Panc1 (cell line): ENCODE results near the gene FAM8A1.

ENCODE experiments used
- CTCF ChIP-seq: fragments of 450-650 bp; IDR thresholded peaks from 2 replicates; pipeline ENCODE4 v1.5.1; 2017; ENCODE audit warnings: mild to moderate bottlenecking
- POLR2AphosphoS5 ChIP-seq: IDR thresholded peaks from 2 replicates; pipeline ENCODE4 v1.6.1; 2012; ENCODE audit warnings: mild to moderate bottlenecking, low read depth, low read length, moderate library complexity
- REST ChIP-seq, 2 experiments: IDR thresholded peaks; 2 replicates each; pipeline ENCODE4 v1.6.1; 2011 to 2012; ENCODE audit warnings: low read depth in 2 of 2, control low read depth in 1 of 2, low read length in 1 of 2, mild to moderate bottlenecking in 1 of 2, moderate library complexity in 1 of 2; ENCODE audit not compliant: insufficient read depth in 1 of 2
- SIN3A ChIP-seq: IDR thresholded peaks from 2 replicates; pipeline ENCODE4 v1.6.1; 2012; ENCODE audit warnings: low read depth, mild to moderate bottlenecking, low read length, moderate library complexity, borderline replicate concordance; ENCODE audit not compliant: insufficient read depth
- TCF7L2 ChIP-seq: IDR thresholded peaks from 2 replicates; pipeline ENCODE4 v1.6.1; 2011; ENCODE audit warnings: mild to moderate bottlenecking, low read depth, low read length, inconsistent platforms

DNA sequence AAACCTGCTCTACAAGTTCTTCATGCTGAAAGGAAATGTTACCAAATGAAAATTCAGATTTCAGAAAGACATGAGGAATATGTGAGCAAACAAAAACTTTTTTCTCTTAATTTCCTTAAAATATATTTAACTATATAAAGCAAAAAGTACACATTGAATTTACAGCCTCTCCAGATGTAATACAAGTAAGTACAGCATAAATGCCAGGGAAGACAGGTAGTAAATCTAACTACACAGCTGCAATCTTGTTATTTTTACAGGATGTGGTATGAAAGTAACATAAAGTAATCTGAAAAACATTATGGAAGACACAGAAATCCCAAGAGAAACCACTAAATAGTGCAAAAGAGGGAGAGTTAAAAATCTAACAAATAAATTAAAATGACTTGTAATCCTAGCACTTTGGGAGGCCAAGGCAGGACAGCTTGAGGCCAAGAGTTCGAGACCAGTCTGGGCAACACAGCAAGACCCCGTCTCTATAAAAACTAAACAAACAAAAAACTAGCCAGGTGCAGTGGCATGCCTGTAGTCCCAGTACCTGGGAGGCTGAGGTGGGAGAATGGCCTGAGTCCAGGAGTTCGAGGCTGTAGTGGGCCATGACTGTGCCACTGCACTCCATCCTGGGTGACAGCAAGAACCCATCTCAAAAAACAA is 50.7 kb downstream of the FAM8A1 start:
- TF ChIP-seq CTCF (no peak), SIN3A (no peak), POLR2AphosphoS5 (no peak), TCF7L2 (no peak), REST (IDR thresholded peaks at IDR 0.05; ENCODE audit: insufficient read depth in 1 of 2, low read depth in 2 of 2, low read length in 1 of 2) (no peak)
